Stimulated activated CD4-positive, alpha-beta T cell treated with anti-CD3 and anti-CD28 coated beads, Interleukin-4, amount 100 ng/mL, for 24 hours (primary cell): Measurements from ENCODE around the gene ZNF25.
"Not testable (repeated sequence)": the region's sequence is repeated elsewhere in the genome, so short reads cannot be mapped to it uniquely, and the experiment has no call there.

Source experiments
- DNase-seq: peaks from one replicate; pipeline ENCODE4 v3.0.0-alpha.2; 2020

Gene ZNF25

GRCh38 chr10:37976091-37976879 is at the start of gene ZNF25:
Gene ZNF25 (minus strand): TSS chr10:37976647. CDS start chr10:37971722, 4,925 bp downstream.
- DNase-seq, result peak; percentile 99

GRCh38 chr10:38025283-38025682 is 48.8 kb upstream of the ZNF25 start:
- DNase-seq, result no peak

- DNase-seq, result not testable (repeated sequence)
These were observed 42.7 kb upstream of the ZNF25 start for GRCh38 chr10:38019124-38019523.

GRCh38 chr10:38016354-38016753 is 39.9 kb upstream of the ZNF25 start:
- DNase-seq, result no peak

- DNase-seq, result peak; percentile 93
These were observed 33.9 kb upstream of the ZNF25 start, which contains the start of gene ZNF33A for GRCh38 chr10:38010119-38010903. Gene ZNF33A (plus strand): TSS chr10:38010675. CDS start chr10:38012342, 1,667 bp downstream.

GRCh38 chr10:38007991-38008390 is 31.5 kb upstream of the ZNF25 start:
- no peak for DNase-seq

- DNase-seq, result no peak
These were observed 31.1 kb upstream of the ZNF25 start for GRCh38 chr10:38007551-38007950.

- no peak for DNase-seq
These were observed 27.1 kb upstream of the ZNF25 start for GRCh38 chr10:38003588-38003987.

GRCh38 chr10:38003026-38003425 is 26.6 kb upstream of the ZNF25 start:
- no peak for DNase-seq

- DNase-seq, result not testable (repeated sequence)
These were observed 24.0 kb upstream of the ZNF25 start for GRCh38 chr10:38000474-38000873.

GRCh38 chr10:37998920-37999319 is 22.5 kb upstream of the ZNF25 start:
- DNase-seq, result not testable (repeated sequence)

- no peak for DNase-seq
These were observed 15.6 kb upstream of the ZNF25 start for GRCh38 chr10:37992083-37992482.

GRCh38 chr10:37991655-37992054 is 15.2 kb upstream of the ZNF25 start:
- no peak for DNase-seq

GRCh38 chr10:37976880-37977203 is 395 bp upstream of the ZNF25 start:
- DNase-seq, result no peak

- no peak for DNase-seq
These were observed 951 bp downstream of the ZNF25 start for GRCh38 chr10:37975401-37975991.

- no peak for DNase-seq
These were observed 4.1 kb downstream of the ZNF25 start for GRCh38 chr10:37972396-37972795.

GRCh38 chr10:37965006-37965405 is 11.4 kb downstream of the ZNF25 start:
- DNase-seq, result no peak

- no peak for DNase-seq
These were observed 15.8 kb downstream of the ZNF25 start for GRCh38 chr10:37960591-37961137.

GRCh38 chr10:37957841-37958240 is 18.6 kb downstream of the ZNF25 start:
- no peak for DNase-seq

- DNase-seq, result no peak
These were observed 23.5 kb downstream of the ZNF25 start for GRCh38 chr10:37952926-37953325.

GRCh38 chr10:37952043-37952755 is 24.2 kb downstream of the ZNF25 start:
- no peak for DNase-seq

- DNase-seq, result no peak
These were observed 28.2 kb downstream of the ZNF25 start for GRCh38 chr10:37948210-37948609.

GRCh38 chr10:37947526-37947925 is 28.9 kb downstream of the ZNF25 start:
- no peak for DNase-seq
